ENCODE results near the gene AHDC1. TPM values are rescaled to one million over a fixed set of nuclear protein-coding genes. Genes with fewer than 3 reads are reported as not detected.

AHDC1 gene
- total and polyA plus RNA-seq, 10 of the 15 experiments (the other 5 are each of a cell fraction or from before 2014, with no cell fraction given) = 0.21 to 13.0 (median 1.4) TPM

GRCh38 chr1:27626031-27626935, 22.3 kb upstream of the AHDC1 start (continued):
- TF ChIP-seq, protein P1, sequence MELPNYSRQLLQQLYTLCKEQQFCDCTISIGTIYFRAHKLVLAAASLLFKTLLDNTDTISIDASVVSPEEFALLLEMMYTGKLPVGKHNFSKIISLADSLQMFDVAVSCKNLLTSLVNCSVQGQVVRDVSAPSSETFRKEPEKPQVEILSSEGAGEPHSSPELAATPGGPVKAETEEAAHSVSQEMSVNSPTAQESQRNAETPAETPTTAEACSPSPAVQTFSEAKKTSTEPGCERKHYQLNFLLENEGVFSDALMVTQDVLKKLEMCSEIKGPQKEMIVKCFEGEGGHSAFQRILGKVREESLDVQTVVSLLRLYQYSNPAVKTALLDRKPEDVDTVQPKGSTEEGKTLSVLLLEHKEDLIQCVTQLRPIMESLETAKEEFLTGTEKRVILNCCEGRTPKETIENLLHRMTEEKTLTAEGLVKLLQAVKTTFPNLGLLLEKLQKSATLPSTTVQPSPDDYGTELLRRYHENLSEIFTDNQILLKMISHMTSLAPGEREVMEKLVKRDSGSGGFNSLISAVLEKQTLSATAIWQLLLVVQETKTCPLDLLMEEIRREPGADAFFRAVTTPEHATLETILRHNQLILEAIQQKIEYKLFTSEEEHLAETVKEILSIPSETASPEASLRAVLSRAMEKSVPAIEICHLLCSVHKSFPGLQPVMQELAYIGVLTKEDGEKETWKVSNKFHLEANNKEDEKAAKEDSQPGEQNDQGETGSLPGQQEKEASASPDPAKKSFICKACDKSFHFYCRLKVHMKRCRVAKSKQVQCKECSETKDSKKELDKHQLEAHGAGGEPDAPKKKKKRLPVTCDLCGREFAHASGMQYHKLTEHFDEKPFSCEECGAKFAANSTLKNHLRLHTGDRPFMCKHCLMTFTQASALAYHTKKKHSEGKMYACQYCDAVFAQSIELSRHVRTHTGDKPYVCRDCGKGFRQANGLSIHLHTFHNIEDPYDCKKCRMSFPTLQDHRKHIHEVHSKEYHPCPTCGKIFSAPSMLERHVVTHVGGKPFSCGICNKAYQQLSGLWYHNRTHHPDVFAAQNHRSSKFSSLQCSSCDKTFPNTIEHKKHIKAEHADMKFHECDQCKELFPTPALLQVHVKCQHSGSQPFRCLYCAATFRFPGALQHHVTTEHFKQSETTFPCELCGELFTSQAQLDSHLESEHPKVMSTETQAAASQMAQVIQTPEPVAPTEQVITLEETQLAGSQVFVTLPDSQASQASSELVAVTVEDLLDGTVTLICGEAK (IDR thresholded peaks at IDR 0.05; ENCODE audit: borderline replicate concordance) = no peak
- 0 out of 2 replicates have a peak, but pooled peaks have one; percentile 51 for TF ChIP-seq YY1 (IDR thresholded peaks at IDR 0.05; ENCODE audit: low read depth, low read length)
- no peak for TF ChIP-seq CBX5 (IDR thresholded peaks at IDR 0.05; ENCODE audit: low read depth)
- peak; percentile 67 to 75; a peak in 3 of 4 replicates for TF ChIP-seq BHLHE40 (IDR thresholded peaks at IDR 0.05; ENCODE audit: borderline replicate concordance in 1 of 2, low read depth in 2 of 2, low read length in 1 of 2)
- no peak for TF ChIP-seq ELK1 (IDR thresholded peaks at IDR 0.05; ENCODE audit: low read depth, low read length)
- TF ChIP-seq POLR2A (IDR thresholded peaks at IDR 0.05; ENCODE audit: low read depth, low read length) = peak; percentile 85
- TF ChIP-seq TAF1 (IDR thresholded peaks at IDR 0.05; ENCODE audit: borderline replicate concordance, low read depth, low read length) = peak; percentile 63; the same call in 1 of the 2 replicates
- TF ChIP-seq ZSCAN29 (IDR thresholded peaks at IDR 0.05) = peak; percentile 66; the same call in 1 of the 2 replicates
- no peak for TF ChIP-seq E4F1 (IDR thresholded peaks at IDR 0.05; ENCODE audit: borderline replicate concordance, partially characterized antibody)
- TF ChIP-seq BCLAF1 (IDR thresholded peaks at IDR 0.05) = no peak
- peak; percentile 80; the same call in 1 of the 2 replicates for TF ChIP-seq POLR2AphosphoS2 (IDR thresholded peaks at IDR 0.05; ENCODE audit: low read depth, low read length)
- TF ChIP-seq BMI1 (IDR thresholded peaks at IDR 0.05; ENCODE audit: borderline replicate concordance) = peak; percentile 39; the same call in 1 of the 2 replicates
- TF ChIP-seq FOXM1 (IDR thresholded peaks at IDR 0.05; ENCODE audit: low read depth, low read length) = no peak
- no peak for TF ChIP-seq CBX3 (IDR thresholded peaks at IDR 0.05; ENCODE audit: borderline replicate concordance, low read depth)
- no peak for TF ChIP-seq BCL11A (IDR thresholded peaks at IDR 0.05; ENCODE audit: low read depth, low read length)
- TF ChIP-seq FOS (IDR thresholded peaks at IDR 0.05; ENCODE audit: borderline replicate concordance, extremely low read depth, insufficient read length) = no peak
- TF ChIP-seq EP300 (IDR thresholded peaks at IDR 0.05; ENCODE audit: borderline replicate concordance in 1 of 2, control insufficient read depth in 1 of 2, low read depth in 2 of 2, low read length in 2 of 2) = peak; percentile 56 to 88; a peak in 3 of 4 replicates
